GM12874 (cell line): ENCODE data around the gene ASB10.

ENCODE experiments used
- CTCF ChIP-seq: IDR thresholded peaks from 2 replicates; pipeline ENCODE4 v1.5.1; 2011; ENCODE audit warnings: low read depth, mild to moderate bottlenecking, control low read depth, low read length, moderate library complexity; ENCODE audit not compliant: insufficient read depth

ASB10 gene

GRCh38 chr7:151175047-151175792 lies 11.8 kb downstream of the ASB10 start:
- TF ChIP-seq CTCF = no peak

DNA sequence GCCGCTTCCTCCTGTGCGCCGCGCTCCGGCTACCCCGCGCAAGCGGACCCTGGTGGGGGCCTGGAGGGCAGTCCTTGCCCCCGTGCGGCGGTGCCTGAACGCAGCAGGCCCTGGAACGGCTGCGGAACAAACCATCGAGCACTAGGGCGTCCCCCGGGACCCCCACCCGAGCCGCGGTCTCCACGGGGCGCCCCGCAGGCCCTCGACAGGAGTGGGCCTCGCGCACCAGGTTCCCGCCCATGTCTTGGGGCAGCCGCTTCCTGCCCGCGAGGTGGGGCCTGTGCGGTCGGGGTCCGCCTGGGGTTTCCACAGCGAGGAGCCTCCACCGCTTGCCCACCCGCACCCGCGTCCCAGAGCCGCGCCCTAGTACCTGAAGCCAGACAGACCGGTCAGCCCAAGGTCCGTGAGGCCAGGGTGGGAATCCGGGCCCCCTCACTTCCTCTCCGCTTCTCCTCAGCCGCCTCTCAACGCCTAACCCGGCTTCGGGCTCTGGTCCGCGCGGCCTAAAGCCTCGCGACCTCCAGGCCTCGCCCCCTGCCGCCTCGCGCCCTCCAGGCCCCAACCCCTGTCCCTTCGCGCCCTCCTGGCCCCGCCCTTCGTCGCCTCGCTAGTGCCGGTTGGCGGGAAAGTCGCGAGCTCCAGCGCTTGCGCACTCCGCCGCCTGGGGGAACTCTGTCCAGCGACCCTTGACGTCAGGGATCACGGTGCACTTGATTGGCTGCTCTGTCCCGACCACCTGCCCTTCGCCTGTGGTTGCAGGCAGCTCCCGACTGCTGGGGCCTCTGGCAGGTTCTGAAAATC lies 12.6 kb downstream of the ASB10 start:
- no peak for TF ChIP-seq CTCF

DNA sequence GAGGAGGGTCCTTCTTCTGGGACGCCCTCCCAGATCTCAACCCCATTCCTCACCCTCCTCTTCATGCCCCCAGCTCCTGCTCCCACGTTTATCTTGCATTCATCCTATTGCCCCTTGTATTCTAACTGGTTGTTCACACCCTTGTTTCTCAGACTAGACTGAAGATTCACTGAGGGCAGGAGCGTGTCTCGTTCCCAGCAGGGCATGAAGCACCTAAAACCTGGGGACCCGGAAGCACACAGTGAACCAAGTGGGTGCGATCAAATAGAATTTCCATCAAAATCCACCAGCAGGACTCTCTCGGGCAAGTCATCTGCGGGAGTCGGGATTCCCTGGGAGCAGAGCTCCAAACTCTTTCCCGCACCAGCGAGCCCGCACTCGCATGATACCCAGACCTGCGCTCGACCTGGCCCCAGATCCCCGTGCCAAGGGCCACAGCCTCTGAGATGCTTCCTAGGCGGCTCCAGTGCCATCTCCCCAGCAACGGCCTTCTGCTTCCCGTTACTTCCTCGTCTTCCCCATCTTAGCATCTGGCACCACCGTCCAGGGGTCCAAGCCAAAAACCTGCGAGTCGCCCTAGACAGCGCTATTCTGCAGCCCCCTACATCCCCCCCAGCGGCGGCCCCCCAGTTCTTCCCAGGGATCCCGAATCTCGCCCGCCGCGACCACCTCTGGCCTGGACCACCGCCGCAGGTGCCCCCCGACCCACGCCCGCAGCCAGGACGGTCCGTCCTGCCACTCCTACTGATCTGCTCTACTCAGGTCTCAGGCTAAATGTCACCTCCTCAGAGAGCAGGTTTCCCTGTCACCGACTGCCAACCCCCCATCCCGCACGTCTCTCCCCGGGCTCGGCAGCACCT lies 13.4 kb downstream of the ASB10 start:
- no peak for TF ChIP-seq CTCF

GRCh38 chr7:151172273-151173141 lies 14.5 kb downstream of the ASB10 start:
- TF ChIP-seq CTCF = peak; percentile 100

DNA sequence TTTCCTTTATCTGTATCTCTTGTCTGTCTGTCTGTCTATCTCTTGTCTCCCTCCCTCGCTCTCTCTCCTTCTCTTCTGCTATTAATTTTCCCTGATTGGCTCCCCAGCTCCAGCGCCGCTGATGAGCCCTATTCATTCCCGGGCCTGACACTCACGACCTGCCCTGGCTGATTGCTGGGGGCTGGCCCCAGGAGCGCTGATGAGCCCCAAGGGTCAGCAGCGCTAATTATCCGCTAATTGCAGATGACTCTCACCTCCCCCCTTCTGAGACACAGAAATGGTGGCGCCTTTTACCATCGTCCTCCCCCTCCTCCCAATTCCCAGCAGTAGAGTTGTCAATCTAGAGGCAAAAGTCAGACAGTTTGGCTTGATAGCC lies 18.3 kb downstream of the ASB10 start:
- TF ChIP-seq CTCF = no peak

DNA sequence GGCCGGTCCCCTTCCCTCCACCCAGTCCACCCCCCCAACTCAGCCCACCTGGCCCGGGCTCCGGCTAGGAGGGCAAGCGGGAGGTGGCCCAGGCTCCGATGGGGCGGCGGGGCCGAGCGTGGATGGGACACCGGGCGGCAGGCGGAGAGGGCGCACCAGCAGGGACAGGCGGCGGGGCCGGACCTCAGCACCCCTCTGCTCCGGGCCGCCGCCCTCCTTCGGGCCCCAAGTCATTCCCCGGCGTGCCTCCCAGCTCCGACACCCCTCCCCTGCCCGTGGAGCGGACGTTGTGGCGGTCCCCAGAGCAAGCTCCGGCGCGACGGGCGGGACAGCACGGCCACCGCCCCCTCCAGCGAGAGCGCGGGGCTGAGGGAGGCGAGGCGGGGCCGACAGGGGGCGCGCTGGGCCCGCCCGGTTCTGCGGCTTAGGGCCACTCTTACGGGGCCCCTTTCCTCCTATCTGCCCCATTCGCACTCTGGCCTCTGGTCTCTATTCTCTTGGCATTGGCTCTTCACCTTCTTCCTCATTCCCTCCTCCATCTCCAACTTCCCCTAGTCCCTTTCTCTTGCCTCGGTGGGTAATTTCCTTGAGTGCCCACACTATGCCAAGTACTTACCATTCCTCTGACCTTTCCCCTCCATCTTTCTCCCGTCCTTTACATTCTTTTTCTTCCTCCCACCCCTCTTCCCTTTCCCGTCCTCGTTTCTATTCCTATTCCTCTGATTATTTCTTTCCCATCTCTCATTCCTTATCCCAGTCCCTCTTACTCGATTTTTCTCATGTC lies 18.9 kb downstream of the ASB10 start:
- peak; percentile 81 for TF ChIP-seq CTCF
